ENCODE results near the gene AGAP1. TPM values are rescaled to one million over a fixed set of nuclear protein-coding genes. Genes with fewer than 3 reads are reported as not detected.
A peak's percentile ranks its signal among the peaks of the same experiment; 100 is the strongest.

The AGAP1 gene
- polyA plus RNA-seq, 2 of the 4 experiments (the other 2 are of a cell fraction): 20.2 to 21.9 TPM

DNA sequence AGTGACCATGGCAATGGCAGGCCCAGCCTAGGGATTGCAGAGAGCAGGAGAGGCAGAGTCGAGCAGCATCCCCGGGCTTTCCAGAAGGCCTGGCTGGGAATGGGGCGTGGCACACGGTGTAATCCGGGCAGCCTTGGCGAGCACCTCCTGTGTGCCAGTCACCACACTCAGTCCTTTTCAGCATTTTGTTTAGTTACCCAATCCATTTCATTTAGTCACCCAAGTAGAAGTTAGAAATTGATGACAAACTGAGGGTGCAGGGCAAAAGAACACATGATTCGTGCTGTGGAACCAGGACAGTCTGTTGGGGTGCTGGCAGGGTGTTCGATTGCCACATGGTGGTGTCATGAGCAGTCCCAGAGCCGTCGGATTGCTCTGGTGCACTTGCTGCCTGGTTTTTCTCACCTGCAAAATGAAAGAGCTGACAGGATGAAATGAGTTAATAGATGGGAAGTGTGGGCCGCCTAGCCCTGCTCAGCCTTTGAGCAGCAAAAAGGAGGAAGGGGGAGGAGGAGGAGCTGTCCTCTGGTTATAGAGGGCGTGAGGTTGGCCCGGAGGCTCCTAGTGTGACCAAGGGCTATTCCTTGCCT lies 299.4 kb downstream of the AGAP1 start:
- DNase-seq (ENCODE audit: low read depth in 1 of 2, low spot score in 1 of 2) (peak; percentile 6 to 25), FAIRE-seq (no peak), ATAC-seq (peak; percentile 83 to 91)
- TF ChIP-seq RAD21 (conservative IDR thresholded peaks at IDR 0.05 in 1 of 2, IDR thresholded peaks at IDR 0.05 in 1 of 2): 0 out of 5 replicates have a peak, but pooled peaks of 1 of the 2 experiments have one; percentile 23
- TF ChIP-seq, protein P1, sequence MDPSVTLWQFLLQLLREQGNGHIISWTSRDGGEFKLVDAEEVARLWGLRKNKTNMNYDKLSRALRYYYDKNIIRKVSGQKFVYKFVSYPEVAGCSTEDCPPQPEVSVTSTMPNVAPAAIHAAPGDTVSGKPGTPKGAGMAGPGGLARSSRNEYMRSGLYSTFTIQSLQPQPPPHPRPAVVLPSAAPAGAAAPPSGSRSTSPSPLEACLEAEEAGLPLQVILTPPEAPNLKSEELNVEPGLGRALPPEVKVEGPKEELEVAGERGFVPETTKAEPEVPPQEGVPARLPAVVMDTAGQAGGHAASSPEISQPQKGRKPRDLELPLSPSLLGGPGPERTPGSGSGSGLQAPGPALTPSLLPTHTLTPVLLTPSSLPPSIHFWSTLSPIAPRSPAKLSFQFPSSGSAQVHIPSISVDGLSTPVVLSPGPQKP (IDR thresholded peaks at IDR 0.05; ENCODE audit: low read depth, low read length): no peak
- TF ChIP-seq JUNB (IDR thresholded peaks at IDR 0.05): no peak
- TF ChIP-seq SMC3 (IDR thresholded peaks at IDR 0.05): peak; percentile 41
- no peak for TF ChIP-seq ATOH8 (CRISPR knock-in tag; IDR thresholded peaks at IDR 0.05; ENCODE audit: low read depth)
- TF ChIP-seq MAFK (IDR thresholded peaks at IDR 0.05; ENCODE audit: partially characterized antibody): no peak
- TF ChIP-seq MYC (IDR thresholded peaks at IDR 0.05; ENCODE audit: borderline replicate concordance, low read length): no peak
- no peak for TF ChIP-seq CHD4 (IDR thresholded peaks at IDR 0.05; ENCODE audit: borderline replicate concordance)
- no peak for TF ChIP-seq NR3C1 (IDR thresholded peaks at IDR 0.05)
- no peak for TF ChIP-seq JUN (IDR thresholded peaks at IDR 0.05)
- TF ChIP-seq EP300 (IDR thresholded peaks at IDR 0.05): no peak
- TF ChIP-seq, protein P2, sequence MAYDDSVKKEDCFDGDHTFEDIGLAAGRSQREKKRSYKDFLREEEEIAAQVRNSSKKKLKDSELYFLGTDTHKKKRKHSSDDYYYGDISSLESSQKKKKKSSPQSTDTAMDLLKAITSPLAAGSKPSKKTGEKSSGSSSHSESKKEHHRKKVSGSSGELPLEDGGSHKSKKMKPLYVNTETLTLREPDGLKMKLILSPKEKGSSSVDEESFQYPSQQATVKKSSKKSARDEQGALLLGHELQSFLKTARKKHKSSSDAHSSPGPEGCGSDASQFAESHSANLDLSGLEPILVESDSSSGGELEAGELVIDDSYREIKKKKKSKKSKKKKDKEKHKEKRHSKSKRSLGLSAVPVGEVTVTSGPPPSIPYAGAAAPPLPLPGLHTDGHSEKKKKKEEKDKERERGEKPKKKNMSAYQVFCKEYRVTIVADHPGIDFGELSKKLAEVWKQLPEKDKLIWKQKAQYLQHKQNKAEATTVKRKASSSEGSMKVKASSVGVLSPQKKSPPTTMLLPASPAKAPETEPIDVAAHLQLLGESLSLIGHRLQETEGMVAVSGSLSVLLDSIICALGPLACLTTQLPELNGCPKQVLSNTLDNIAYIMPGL (CRISPR knock-in tag; IDR thresholded peaks at IDR 0.05; ENCODE audit: borderline replicate concordance): no peak
- TF ChIP-seq ESRRA (IDR thresholded peaks at IDR 0.05; ENCODE audit: borderline replicate concordance, low read length): no peak
- no peak for TF ChIP-seq NFE2L2 (conservative IDR thresholded peaks at IDR 0.05; ENCODE audit: low read length)
- TF ChIP-seq POLR2A (IDR thresholded peaks at IDR 0.05; ENCODE audit: low read length): no peak
- no peak for TF ChIP-seq MAZ (IDR thresholded peaks at IDR 0.05; ENCODE audit: borderline replicate concordance, low read depth, low read length)
- TF ChIP-seq FOSL2 (IDR thresholded peaks at IDR 0.05): no peak
- no peak for TF ChIP-seq FOSL2 (CRISPR knock-in tag; IDR thresholded peaks at IDR 0.05)
- TF ChIP-seq HOXA7 (CRISPR knock-in tag; IDR thresholded peaks at IDR 0.05): no peak
- TF ChIP-seq, protein P3, sequence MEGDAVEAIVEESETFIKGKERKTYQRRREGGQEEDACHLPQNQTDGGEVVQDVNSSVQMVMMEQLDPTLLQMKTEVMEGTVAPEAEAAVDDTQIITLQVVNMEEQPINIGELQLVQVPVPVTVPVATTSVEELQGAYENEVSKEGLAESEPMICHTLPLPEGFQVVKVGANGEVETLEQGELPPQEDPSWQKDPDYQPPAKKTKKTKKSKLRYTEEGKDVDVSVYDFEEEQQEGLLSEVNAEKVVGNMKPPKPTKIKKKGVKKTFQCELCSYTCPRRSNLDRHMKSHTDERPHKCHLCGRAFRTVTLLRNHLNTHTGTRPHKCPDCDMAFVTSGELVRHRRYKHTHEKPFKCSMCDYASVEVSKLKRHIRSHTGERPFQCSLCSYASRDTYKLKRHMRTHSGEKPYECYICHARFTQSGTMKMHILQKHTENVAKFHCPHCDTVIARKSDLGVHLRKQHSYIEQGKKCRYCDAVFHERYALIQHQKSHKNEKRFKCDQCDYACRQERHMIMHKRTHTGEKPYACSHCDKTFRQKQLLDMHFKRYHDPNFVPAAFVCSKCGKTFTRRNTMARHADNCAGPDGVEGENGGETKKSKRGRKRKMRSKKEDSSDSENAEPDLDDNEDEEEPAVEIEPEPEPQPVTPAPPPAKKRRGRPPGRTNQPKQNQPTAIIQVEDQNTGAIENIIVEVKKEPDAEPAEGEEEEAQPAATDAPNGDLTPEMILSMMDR (IDR thresholded peaks at IDR 0.05): peak; percentile 41
- TF ChIP-seq REST (IDR thresholded peaks at IDR 0.05): no peak
- CTCF ChIA-PET: interaction anchor here (1.3 to 8.3 kb wide), 4 partner anchors 14 to 388 kb away, joined by 4 to 85 read pairs (median 19); no protein-coding TSS in a partner anchor
- Histone ChIP-seq H3K4me3 (no peak overlapping the region), H3K27ac (no peak overlapping the region), H3K4me1 (no peaks in the 10 kb centered on the region), H3K4me2 (no peak overlapping the region), H3K9me3 (no peaks in the 10 kb centered on the region)
- WGBS (ENCODE audit: missing lambda C conversion rate): 72% methylated on average over 13 of the region's 13 CpGs
- POLR2A ChIA-PET: no interaction called here

Measured in A549 (cell line).